Subcutaneous abdominal adipose tissue (tissue), 5 donors: ENCODE measurements around the gene CDH11.

ENCODE experiments used
- H3K27ac ChIP-seq: one replicate; pipeline ENCODE4 v1.7.0; 2013; ENCODE audit warnings: low read depth, mild to moderate bottlenecking, inconsistent platforms, low read length, moderate library complexity
- H3K27me3 ChIP-seq, 5 donors: one replicate each; pipeline ENCODE4 v1.7.0; 2013; ENCODE audit warnings: low read length in 5 of 5, inconsistent platforms in 1 of 5; ENCODE audit not compliant: control insufficient read depth in 5 of 5, insufficient read depth in 4 of 5
- H3K36me3 ChIP-seq, 5 donors: one replicate each; pipeline ENCODE4 v1.7.0; 2013; ENCODE audit warnings: low read length in 5 of 5; ENCODE audit not compliant: control insufficient read depth in 5 of 5, insufficient read depth in 5 of 5
- H3K4me1 ChIP-seq, 5 donors: one replicate each; pipeline ENCODE4 v1.7.0; 2013; ENCODE audit warnings: low read length in 5 of 5, mild to moderate bottlenecking in 3 of 5, moderate library complexity in 1 of 5; ENCODE audit not compliant: control insufficient read depth in 5 of 5, insufficient read depth in 5 of 5
- H3K4me3 ChIP-seq, 5 donors: one replicate each; pipeline ENCODE4 v1.7.0; 2013; ENCODE audit warnings: low read length in 5 of 5, low read depth in 1 of 5
- H3K9ac ChIP-seq, 5 donors: one replicate each; pipeline ENCODE4 v1.7.0; 2013; ENCODE audit warnings: low read length in 5 of 5, mild to moderate bottlenecking in 4 of 5, moderate library complexity in 3 of 5
- H3K9me3 ChIP-seq, 5 donors: one replicate each; pipeline ENCODE4 v1.7.0; 2013; ENCODE audit warnings: low read length in 5 of 5; ENCODE audit not compliant: control insufficient read depth in 5 of 5
- donor health status: healthy.
- donor health status: healthy.
- donor health status: healthy.
- donor health status: healthy.
- donor health status: healthy.

The CDH11 gene

GRCh38 chr16:64950262-64950661 lies 171.6 kb downstream of the CDH11 start:
- peaks cover 0 to 9% (median 0%) of the 10 kb centered on the region in 5 donors for H3K36me3 ChIP-seq
- H3K9me3 ChIP-seq: no peaks in the 10 kb centered on the region
- no peak overlapping the region for H3K4me3 ChIP-seq
- H3K27me3 ChIP-seq: no peaks in the 10 kb centered on the region
- peaks cover 0 to 6% (median 5%) of the 10 kb centered on the region in 5 donors for H3K4me1 ChIP-seq
- H3K27ac ChIP-seq: no peak overlapping the region
- no peak overlapping the region for H3K9ac ChIP-seq

- H3K9me3 ChIP-seq: no peaks in the 10 kb centered on the region
- no peak overlapping the region for H3K4me3 ChIP-seq
- H3K9ac ChIP-seq: no peak overlapping the region
- H3K4me1 ChIP-seq: peaks cover 0 to 6% (median 5%) of the 10 kb centered on the region in 5 donors
- H3K27me3 ChIP-seq: no peaks in the 10 kb centered on the region
- no peak overlapping the region for H3K27ac ChIP-seq
- peaks cover 0 to 9% (median 0%) of the 10 kb centered on the region in 5 donors for H3K36me3 ChIP-seq
Measured at GRCh38 chr16:64948056-64948455, 173.8 kb downstream of the CDH11 start.

GRCh38 chr16:64947651-64948050 lies 174.2 kb downstream of the CDH11 start:
- H3K36me3 ChIP-seq: peaks cover 0 to 9% (median 0%) of the 10 kb centered on the region in 5 donors
- peaks cover 0 to 6% (median 3%) of the 10 kb centered on the region in 5 donors for H3K4me1 ChIP-seq

GRCh38 chr16:64933885-64934284 lies 188.0 kb downstream of the CDH11 start:
- Histone ChIP-seq H3K9ac (no peak overlapping the region), H3K36me3 (no peaks in the 10 kb centered on the region), H3K4me1 (no peaks in the 10 kb centered on the region), H3K27me3 (no peaks in the 10 kb centered on the region), H3K4me3 (no peak overlapping the region), H3K27ac (no peak overlapping the region), H3K9me3 (no peaks in the 10 kb centered on the region)

More at GRCh38 chr16:64947651-64948050, 174.2 kb downstream of the CDH11 start:
- H3K9me3 ChIP-seq: no peaks in the 10 kb centered on the region
- H3K27ac ChIP-seq: no peak overlapping the region
- H3K4me3 ChIP-seq: no peak overlapping the region
- H3K9ac ChIP-seq: no peak overlapping the region
- H3K27me3 ChIP-seq: no peaks in the 10 kb centered on the region

DNA sequence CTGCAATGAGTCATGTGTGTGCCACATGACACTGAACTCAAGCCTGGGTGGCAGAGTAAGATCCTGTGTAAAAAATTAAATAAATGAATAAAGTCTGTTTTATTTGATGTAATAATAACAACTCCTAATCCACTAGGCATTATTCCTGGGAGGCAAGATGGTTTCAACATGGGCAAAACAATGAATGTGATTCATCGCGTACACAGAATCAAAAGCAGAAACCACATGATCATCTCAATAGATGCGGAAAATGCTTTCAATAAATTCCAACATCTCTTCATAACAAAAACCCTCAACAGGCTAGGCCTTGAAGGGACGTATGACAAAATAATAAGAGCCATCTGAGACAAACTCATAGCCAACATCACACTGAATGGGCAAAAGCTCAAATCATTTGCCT lies 195.4 kb downstream of the CDH11 start:
- Histone ChIP-seq H3K36me3 (no peaks in the 10 kb centered on the region), H3K9ac (no peak overlapping the region), H3K27me3 (no peaks in the 10 kb centered on the region), H3K4me1 (no peaks in the 10 kb centered on the region), H3K4me3 (no peak overlapping the region), H3K9me3 (peaks cover 0 to 20% (median 12%) of the 10 kb centered on the region in 5 donors), H3K27ac (no peak overlapping the region)

- Histone ChIP-seq H3K27me3 (no peaks in the 10 kb centered on the region), H3K36me3 (no peaks in the 10 kb centered on the region), H3K4me3 (no peak overlapping the region), H3K4me1 (no peaks in the 10 kb centered on the region), H3K9ac (no peak overlapping the region), H3K9me3 (peaks cover 0 to 20% (median 12%) of the 10 kb centered on the region in 5 donors), H3K27ac (no peak overlapping the region)
Measured at GRCh38 chr16:64925166-64925565, 196.7 kb downstream of the CDH11 start.

DNA sequence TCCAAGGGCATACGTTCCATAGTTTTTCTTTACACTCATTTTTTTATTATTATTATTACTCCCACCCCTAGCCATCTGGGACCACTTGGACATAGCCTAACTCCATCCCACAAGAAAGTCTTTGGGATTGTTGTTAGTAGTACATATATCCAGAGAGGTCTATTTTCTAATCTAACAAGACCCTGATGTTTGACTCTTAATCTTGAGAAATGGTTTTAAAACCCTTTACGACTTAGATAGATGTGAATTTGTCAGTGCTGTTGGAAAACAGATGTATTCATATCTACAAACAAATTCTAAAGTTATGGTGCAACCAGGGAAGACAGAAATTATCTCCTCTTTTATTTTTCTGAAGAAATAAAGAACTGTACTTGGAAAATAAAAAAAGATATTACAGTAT lies 197.8 kb downstream of the CDH11 start:
- Histone ChIP-seq H3K36me3 (no peaks in the 10 kb centered on the region), H3K9ac (no peak overlapping the region), H3K9me3 (peaks cover 0 to 20% (median 12%) of the 10 kb centered on the region in 5 donors), H3K4me3 (no peak overlapping the region), H3K27ac (no peak overlapping the region), H3K4me1 (no peaks in the 10 kb centered on the region), H3K27me3 (no peaks in the 10 kb centered on the region)

- no peaks in the 10 kb centered on the region for H3K36me3 ChIP-seq
- H3K9me3 ChIP-seq: no peaks in the 10 kb centered on the region
- H3K4me1 ChIP-seq: no peaks in the 10 kb centered on the region
- no peak overlapping the region for H3K4me3 ChIP-seq
- no peaks in the 10 kb centered on the region for H3K27me3 ChIP-seq
- H3K27ac ChIP-seq: no peak overlapping the region
- H3K9ac ChIP-seq: no peak overlapping the region
Measured at GRCh38 chr16:64919929-64920607, 201.8 kb downstream of the CDH11 start.

GRCh38 chr16:64919141-64919540 lies 202.7 kb downstream of the CDH11 start:
- Histone ChIP-seq H3K4me3 (no peak overlapping the region), H3K4me1 (no peaks in the 10 kb centered on the region), H3K9me3 (no peaks in the 10 kb centered on the region), H3K36me3 (no peaks in the 10 kb centered on the region), H3K9ac (no peak overlapping the region), H3K27me3 (no peaks in the 10 kb centered on the region), H3K27ac (no peak overlapping the region)

- Histone ChIP-seq H3K9me3 (no peaks in the 10 kb centered on the region), H3K9ac (no peak overlapping the region), H3K27ac (no peak overlapping the region)
Measured at GRCh38 chr16:64916051-64916450, 205.8 kb downstream of the CDH11 start.

More at GRCh38 chr16:64916051-64916450, 205.8 kb downstream of the CDH11 start:
- Histone ChIP-seq H3K27me3 (no peaks in the 10 kb centered on the region), H3K4me3 (no peak overlapping the region), H3K36me3 (no peaks in the 10 kb centered on the region), H3K4me1 (no peaks in the 10 kb centered on the region)
